ENCODE measurements around the gene FAM83C.
"Not testable (repeated sequence)": the region's sequence is repeated elsewhere in the genome, so short reads cannot be mapped to it uniquely, and the experiment has no call there.

FAM83C gene

GRCh38 chr20:35270021-35270902, 22.0 kb downstream of the FAM83C start:
- Mint-ChIP-seq H3K27ac (no peak overlapping the region), H3K9me3 (no peaks in the 10 kb centered on the region), H3K27me3 (no peaks in the 10 kb centered on the region), H3K4me3 (no peak overlapping the region), H3K4me1 (peaks cover 10% of the 10 kb centered on the region), H3K36me3 (peaks cover 4% of the 10 kb centered on the region)

- Mint-ChIP-seq H3K27me3 (no peaks in the 10 kb centered on the region), H3K4me1 (peaks cover 13% of the 10 kb centered on the region), H3K9me3 (no peaks in the 10 kb centered on the region), H3K36me3 (peaks cover 4% of the 10 kb centered on the region), H3K27ac (no peak overlapping the region), H3K4me3 (no peak overlapping the region)
These were observed 23.0 kb downstream of the FAM83C start for GRCh38 chr20:35269055-35269781.

- Mint-ChIP-seq H3K9me3 (no peaks in the 10 kb centered on the region), H3K27ac (no peak overlapping the region), H3K27me3 (no peaks in the 10 kb centered on the region), H3K4me3 (no peak overlapping the region), H3K36me3 (peaks cover 13% of the 10 kb centered on the region), H3K4me1 (peaks cover 14% of the 10 kb centered on the region)
These were observed 25.1 kb downstream of the FAM83C start for GRCh38 chr20:35267092-35267491.

- no peaks in the 10 kb centered on the region for H3K27me3 Mint-ChIP-seq
- H3K36me3 Mint-ChIP-seq, result peaks cover 13% of the 10 kb centered on the region
- H3K27ac Mint-ChIP-seq, result no peak overlapping the region
- peaks cover 14% of the 10 kb centered on the region for H3K4me1 Mint-ChIP-seq
- no peak overlapping the region for H3K4me3 Mint-ChIP-seq
- no peaks in the 10 kb centered on the region for H3K9me3 Mint-ChIP-seq
These were observed 27.5 kb downstream of the FAM83C start for GRCh38 chr20:35264755-35265154.

GRCh38 chr20:35263532-35264341, 28.5 kb downstream of the FAM83C start:
- H3K4me1 Mint-ChIP-seq, result peaks cover 14% of the 10 kb centered on the region
- no peaks in the 10 kb centered on the region for H3K27me3 Mint-ChIP-seq
- H3K4me3 Mint-ChIP-seq, result no peak overlapping the region
- peaks cover 14% of the 10 kb centered on the region for H3K36me3 Mint-ChIP-seq
- H3K27ac Mint-ChIP-seq, result no peak overlapping the region
- no peaks in the 10 kb centered on the region for H3K9me3 Mint-ChIP-seq

GRCh38 chr20:35262731-35263531, 29.3 kb downstream of the FAM83C start:
- Mint-ChIP-seq H3K4me1 (peaks cover 14% of the 10 kb centered on the region), H3K36me3 (peaks cover 16% of the 10 kb centered on the region)
- H3K27me3 Mint-ChIP-seq, H3K9me3 Mint-ChIP-seq, H3K27ac Mint-ChIP-seq, H3K4me3 Mint-ChIP-seq: not testable (repeated sequence)

- H3K27ac Mint-ChIP-seq, H3K4me3 Mint-ChIP-seq, H3K9me3 Mint-ChIP-seq, H3K27me3 Mint-ChIP-seq: not testable (repeated sequence)
- H3K36me3 Mint-ChIP-seq, result peaks cover 16% of the 10 kb centered on the region
- H3K4me1 Mint-ChIP-seq, result peaks cover 14% of the 10 kb centered on the region
These were observed 29.9 kb downstream of the FAM83C start for GRCh38 chr20:35262321-35262720.

- Mint-ChIP-seq H3K27me3 (no peaks in the 10 kb centered on the region), H3K9me3 (no peaks in the 10 kb centered on the region), H3K4me1 (peaks cover 8% of the 10 kb centered on the region), H3K4me3 (no peak overlapping the region), H3K27ac (no peak overlapping the region), H3K36me3 (peaks cover 18% of the 10 kb centered on the region)
These were observed 31.8 kb downstream of the FAM83C start for GRCh38 chr20:35260426-35260825.

- Mint-ChIP-seq H3K4me1 (peaks cover 3% of the 10 kb centered on the region), H3K27ac (no peak overlapping the region), H3K4me3 (no peak overlapping the region), H3K27me3 (no peaks in the 10 kb centered on the region), H3K9me3 (no peaks in the 10 kb centered on the region), H3K36me3 (peaks cover 12% of the 10 kb centered on the region)
These were observed 34.9 kb downstream of the FAM83C start for GRCh38 chr20:35257175-35257909.

- Mint-ChIP-seq H3K27ac (no peak overlapping the region), H3K4me1 (peaks cover 14% of the 10 kb centered on the region), H3K9me3 (no peaks in the 10 kb centered on the region), H3K36me3 (peaks cover 12% of the 10 kb centered on the region), H3K4me3 (no peak overlapping the region), H3K27me3 (no peaks in the 10 kb centered on the region)
These were observed 37.7 kb downstream of the FAM83C start for GRCh38 chr20:35254448-35254999.

- Mint-ChIP-seq H3K4me3 (no peak overlapping the region), H3K36me3 (peaks cover 8% of the 10 kb centered on the region), H3K4me1 (peaks cover 14% of the 10 kb centered on the region), H3K9me3 (no peaks in the 10 kb centered on the region), H3K27ac (no peak overlapping the region), H3K27me3 (no peaks in the 10 kb centered on the region)
These were observed 39.2 kb downstream of the FAM83C start for GRCh38 chr20:35253010-35253409.

GRCh38 chr20:35252598-35252997, 39.6 kb downstream of the FAM83C start:
- peaks cover 14% of the 10 kb centered on the region for H3K4me1 Mint-ChIP-seq
- peak overlapping the region; percentile 2 for H3K4me3 Mint-ChIP-seq
- peak overlapping the region; percentile 52 for H3K27ac Mint-ChIP-seq
- H3K36me3 Mint-ChIP-seq, H3K9me3 Mint-ChIP-seq, H3K27me3 Mint-ChIP-seq: not testable (repeated sequence)

- Mint-ChIP-seq H3K27me3 (no peaks in the 10 kb centered on the region), H3K4me1 (peaks cover 14% of the 10 kb centered on the region), H3K9me3 (no peaks in the 10 kb centered on the region), H3K4me3 (peak overlapping the region; percentile 2), H3K27ac (no peak overlapping the region), H3K36me3 (peaks cover 9% of the 10 kb centered on the region)
These were observed 40.2 kb downstream of the FAM83C start for GRCh38 chr20:35252037-35252461.

GRCh38 chr20:35251613-35251940, 40.6 kb downstream of the FAM83C start:
- H3K27ac Mint-ChIP-seq, result no peak overlapping the region
- H3K9me3 Mint-ChIP-seq, result no peaks in the 10 kb centered on the region
- no peaks in the 10 kb centered on the region for H3K27me3 Mint-ChIP-seq
- H3K4me1 Mint-ChIP-seq, result peaks cover 14% of the 10 kb centered on the region
- no peak overlapping the region for H3K4me3 Mint-ChIP-seq
- peaks cover 9% of the 10 kb centered on the region for H3K36me3 Mint-ChIP-seq
